ENCODE data around the gene KCNN3. TPM values are rescaled to one million over a fixed set of nuclear protein-coding genes. Genes with fewer than 3 reads are reported as not detected.

Gene KCNN3
- total RNA-seq, 1 donor from 2014 or later: 0.92 TPM

DNA sequence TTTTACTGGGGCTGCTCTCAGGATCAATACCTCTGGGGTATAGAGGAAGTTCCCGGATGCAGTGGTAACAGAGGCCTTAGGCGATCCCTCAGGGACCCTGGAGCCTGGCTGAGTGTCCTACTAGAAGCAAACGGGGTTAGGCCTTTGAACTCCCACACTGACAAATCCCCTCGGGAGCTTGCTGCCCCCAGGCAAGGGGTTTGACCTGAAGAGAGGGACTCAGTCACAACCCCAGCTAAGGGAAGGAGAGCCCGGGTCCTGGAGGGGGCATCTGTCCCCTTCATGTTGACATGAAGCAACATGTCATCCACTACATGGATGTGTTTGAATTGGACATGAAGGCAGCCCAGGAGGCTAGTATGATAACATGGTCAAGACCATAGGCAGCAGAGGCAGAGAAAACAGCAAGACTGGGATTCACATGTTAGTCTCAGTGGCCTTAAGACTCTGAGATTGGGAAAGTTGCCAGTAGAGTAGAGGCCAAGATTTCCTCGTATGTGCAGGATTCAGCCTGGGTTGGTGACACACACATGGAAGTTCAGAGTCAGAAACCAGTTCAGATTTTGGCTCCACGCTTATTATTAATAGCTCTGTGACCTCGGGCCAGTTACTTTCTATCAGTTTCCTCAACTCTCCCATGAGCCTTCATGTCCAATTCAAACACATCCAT, 101.5 kb downstream of the KCNN3 start:
- H3K27me3 Mint-ChIP-seq (ENCODE audit: low read depth): peaks cover 34% of the 10 kb centered on the region
- DNase-seq (ENCODE audit: low spot score): no peak
- no peak overlapping the region for H3K27ac Mint-ChIP-seq (ENCODE audit: unreplicated experiment)
- H3K4me3 Mint-ChIP-seq (ENCODE audit: unreplicated experiment): no peak overlapping the region
- no peaks in the 10 kb centered on the region for H3K9me3 Mint-ChIP-seq (ENCODE audit: low read depth)
- peaks cover 3% of the 10 kb centered on the region for H3K36me3 Mint-ChIP-seq (ENCODE audit: low read depth)
- TF ChIP-seq, protein P1, sequence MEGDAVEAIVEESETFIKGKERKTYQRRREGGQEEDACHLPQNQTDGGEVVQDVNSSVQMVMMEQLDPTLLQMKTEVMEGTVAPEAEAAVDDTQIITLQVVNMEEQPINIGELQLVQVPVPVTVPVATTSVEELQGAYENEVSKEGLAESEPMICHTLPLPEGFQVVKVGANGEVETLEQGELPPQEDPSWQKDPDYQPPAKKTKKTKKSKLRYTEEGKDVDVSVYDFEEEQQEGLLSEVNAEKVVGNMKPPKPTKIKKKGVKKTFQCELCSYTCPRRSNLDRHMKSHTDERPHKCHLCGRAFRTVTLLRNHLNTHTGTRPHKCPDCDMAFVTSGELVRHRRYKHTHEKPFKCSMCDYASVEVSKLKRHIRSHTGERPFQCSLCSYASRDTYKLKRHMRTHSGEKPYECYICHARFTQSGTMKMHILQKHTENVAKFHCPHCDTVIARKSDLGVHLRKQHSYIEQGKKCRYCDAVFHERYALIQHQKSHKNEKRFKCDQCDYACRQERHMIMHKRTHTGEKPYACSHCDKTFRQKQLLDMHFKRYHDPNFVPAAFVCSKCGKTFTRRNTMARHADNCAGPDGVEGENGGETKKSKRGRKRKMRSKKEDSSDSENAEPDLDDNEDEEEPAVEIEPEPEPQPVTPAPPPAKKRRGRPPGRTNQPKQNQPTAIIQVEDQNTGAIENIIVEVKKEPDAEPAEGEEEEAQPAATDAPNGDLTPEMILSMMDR (IDR thresholded peaks at IDR 0.05): no peak
- peaks cover 18% of the 10 kb centered on the region for H3K4me1 Mint-ChIP-seq (ENCODE audit: low read depth)

DNA sequence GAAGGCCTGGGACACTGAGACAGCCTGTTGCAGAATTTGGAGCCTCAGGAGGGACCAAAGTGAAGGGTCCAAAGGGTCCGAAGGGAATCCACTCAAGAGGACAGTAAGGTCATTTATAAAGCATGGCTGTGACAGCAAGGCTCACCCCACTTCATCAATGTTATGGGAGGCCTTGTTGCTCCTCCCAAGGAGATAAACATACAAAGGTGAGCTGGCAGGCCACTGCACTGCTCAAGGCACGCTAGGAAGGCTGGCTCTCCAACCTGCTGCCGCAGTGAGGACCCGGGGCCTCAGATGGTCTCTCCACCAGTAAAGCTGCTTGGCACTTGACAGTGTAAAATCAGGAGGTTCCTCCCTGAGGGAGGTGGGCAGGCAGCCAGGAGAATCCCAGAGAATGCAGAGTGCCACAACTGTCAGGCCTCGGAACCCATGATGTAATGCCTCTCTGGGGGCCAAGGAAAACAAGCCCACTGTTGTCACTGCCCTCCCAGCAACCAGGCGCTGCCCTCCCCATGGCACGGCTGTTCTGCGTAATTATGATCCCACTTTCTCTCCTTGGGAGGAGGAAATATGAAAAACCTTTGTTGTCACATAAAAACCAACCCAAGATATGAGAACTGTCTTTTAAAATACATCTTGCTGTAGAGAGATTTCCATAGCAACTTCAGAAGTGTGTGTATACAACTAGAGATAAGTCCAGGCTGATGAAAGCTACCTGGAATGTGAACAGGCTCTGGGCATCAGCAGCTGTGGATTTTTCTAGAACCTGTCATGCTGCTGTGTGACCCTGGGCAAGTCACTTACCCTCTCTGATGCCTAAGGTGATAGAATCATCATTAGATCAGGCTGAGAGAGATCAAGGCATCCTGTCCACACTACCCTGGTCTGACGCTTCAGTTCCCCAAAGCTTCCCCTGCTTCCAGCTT, 102.5 kb downstream of the KCNN3 start:
- H3K27me3 Mint-ChIP-seq (ENCODE audit: low read depth): peaks cover 36% of the 10 kb centered on the region
- peaks cover 3% of the 10 kb centered on the region for H3K36me3 Mint-ChIP-seq (ENCODE audit: low read depth)
- H3K9me3 Mint-ChIP-seq (ENCODE audit: low read depth): no peaks in the 10 kb centered on the region
- H3K27ac Mint-ChIP-seq (ENCODE audit: unreplicated experiment): peak overlapping the region; percentile 93
- peaks cover 18% of the 10 kb centered on the region for H3K4me1 Mint-ChIP-seq (ENCODE audit: low read depth)
- DNase-seq (ENCODE audit: low spot score): no peak
- TF ChIP-seq, protein P1 (IDR thresholded peaks at IDR 0.05): no peak
- no peak overlapping the region for H3K4me3 Mint-ChIP-seq (ENCODE audit: unreplicated experiment)

DNA sequence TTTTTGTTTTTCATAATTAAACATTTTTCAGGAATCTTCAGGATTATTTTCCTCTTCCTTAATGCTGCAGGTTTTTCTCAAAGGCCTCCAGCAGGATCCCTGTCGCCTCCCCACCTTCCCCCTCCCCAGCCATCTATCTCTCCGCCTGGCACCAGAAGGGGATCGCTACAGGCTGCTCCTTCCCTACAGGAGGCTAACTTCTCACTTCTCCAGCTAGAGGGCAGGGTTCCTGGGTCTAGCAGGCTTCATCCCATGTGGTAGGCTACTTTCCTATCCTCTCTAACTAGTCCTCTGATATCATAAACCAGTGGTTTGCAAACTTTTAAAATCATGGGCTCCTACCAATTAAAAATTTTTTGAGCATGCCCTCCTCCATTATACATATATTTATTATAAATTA, 104.1 kb downstream of the KCNN3 start:
- Mint-ChIP-seq H3K36me3 (ENCODE audit: low read depth) (peaks cover 2% of the 10 kb centered on the region), H3K27me3 (ENCODE audit: low read depth) (peaks cover 36% of the 10 kb centered on the region), H3K4me3 (ENCODE audit: unreplicated experiment) (no peak overlapping the region), H3K9me3 (ENCODE audit: low read depth) (no peaks in the 10 kb centered on the region), H3K4me1 (ENCODE audit: low read depth) (peaks cover 18% of the 10 kb centered on the region), H3K27ac (ENCODE audit: unreplicated experiment) (no peak overlapping the region)
- TF ChIP-seq, protein P1 (IDR thresholded peaks at IDR 0.05): peak; percentile 74
- DNase-seq (ENCODE audit: low spot score): no peak

DNA sequence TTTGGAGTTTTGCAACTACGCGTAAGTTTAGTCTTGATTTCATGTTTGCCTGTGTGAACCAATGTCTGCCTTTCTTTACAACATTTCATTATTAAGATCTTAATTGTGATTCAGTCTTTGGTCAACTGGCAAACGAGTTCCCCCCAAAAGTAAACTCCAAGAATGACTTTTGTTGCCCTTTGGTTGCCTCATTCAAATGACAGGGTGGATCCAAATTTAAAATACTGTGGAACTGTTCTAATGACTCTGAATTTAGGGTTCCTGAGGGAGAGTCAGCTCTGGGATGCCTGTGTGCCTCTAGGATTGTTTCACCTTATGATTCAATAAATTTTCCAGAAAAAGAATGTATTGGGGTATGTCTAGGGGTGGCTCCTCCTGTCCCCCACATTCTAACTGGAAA, 105.3 kb downstream of the KCNN3 start:
- Mint-ChIP-seq H3K27me3 (ENCODE audit: low read depth) (peaks cover 38% of the 10 kb centered on the region), H3K4me3 (ENCODE audit: unreplicated experiment) (no peak overlapping the region), H3K36me3 (ENCODE audit: low read depth) (peaks cover 2% of the 10 kb centered on the region), H3K27ac (ENCODE audit: unreplicated experiment) (no peak overlapping the region), H3K9me3 (ENCODE audit: low read depth) (no peaks in the 10 kb centered on the region), H3K4me1 (ENCODE audit: low read depth) (peaks cover 18% of the 10 kb centered on the region)
- TF ChIP-seq, protein P1 (IDR thresholded peaks at IDR 0.05): no peak
- DNase-seq (ENCODE audit: low spot score): no peak

DNA sequence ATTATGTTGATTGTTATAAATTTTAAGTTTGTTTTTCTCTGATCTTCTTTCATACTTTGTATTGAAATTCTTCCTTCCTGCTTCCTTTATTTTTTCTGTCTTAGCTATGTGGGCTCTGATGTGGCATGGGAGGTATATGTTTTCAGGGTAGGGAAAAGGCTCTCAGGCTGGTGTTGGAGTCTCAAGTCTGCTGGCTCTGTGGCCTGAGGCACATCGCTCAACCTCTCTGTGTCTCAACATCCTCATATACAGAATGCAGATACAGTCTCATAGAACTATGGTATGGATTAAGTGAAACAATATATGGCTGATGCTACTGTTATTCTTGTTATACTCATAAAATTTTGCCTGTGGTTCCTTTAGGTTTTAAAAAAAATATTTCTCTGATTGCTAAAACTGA, 105.9 kb downstream of the KCNN3 start:
- Mint-ChIP-seq H3K9me3 (ENCODE audit: low read depth) (no peaks in the 10 kb centered on the region), H3K27me3 (ENCODE audit: low read depth) (peaks cover 42% of the 10 kb centered on the region), H3K4me3 (ENCODE audit: unreplicated experiment) (no peak overlapping the region), H3K4me1 (ENCODE audit: low read depth) (peaks cover 18% of the 10 kb centered on the region), H3K27ac (ENCODE audit: unreplicated experiment) (no peak overlapping the region), H3K36me3 (ENCODE audit: low read depth) (peaks cover 2% of the 10 kb centered on the region)
- no peak for DNase-seq (ENCODE audit: low spot score)
- TF ChIP-seq, protein P1 (IDR thresholded peaks at IDR 0.05): no peak
